Measurements from ENCODE around the gene MOSPD3. TPM values are rescaled to one million over a fixed set of nuclear protein-coding genes. Genes with fewer than 3 reads are reported as not detected.

MOSPD3 gene
- total RNA-seq, 4 donors from 2014 or later, result 6.2 to 13.4 (median 11.6) TPM

- H3K9me3 ChIP-seq, result no peaks in the 10 kb centered on the region
- no peak overlapping the region for H3K27ac ChIP-seq
- H3K27me3 ChIP-seq, result peaks cover 9% of the 10 kb centered on the region
- H3K36me3 ChIP-seq, result peaks cover 0 to 48% of the 10 kb centered on the region in 2 donors
- ATAC-seq, result no peak
- TF ChIP-seq CTCF (IDR thresholded peaks at IDR 0.05) (no peak), EP300 (IDR thresholded peaks at IDR 0.05) (no peak), POLR2A (IDR thresholded peaks at IDR 0.05) (no peak), POLR2AphosphoS5 (IDR thresholded peaks at IDR 0.05) (no peak)
- 83% methylated on average over 3 of the region's 6 CpGs; no CpG with 5 or more reads in 1 of the 2 donors for WGBS, 2 donors (ENCODE audit: low coverage in 1 of 2)
- H3K4me1 ChIP-seq, result peaks cover 0 to 36% (median 10%) of the 10 kb centered on the region in 3 donors
- no peak overlapping the region for H3K4me3 ChIP-seq
Observed at GRCh38 chr7:100566018-100566531, 46.3 kb upstream of the MOSPD3 start.

DNA sequence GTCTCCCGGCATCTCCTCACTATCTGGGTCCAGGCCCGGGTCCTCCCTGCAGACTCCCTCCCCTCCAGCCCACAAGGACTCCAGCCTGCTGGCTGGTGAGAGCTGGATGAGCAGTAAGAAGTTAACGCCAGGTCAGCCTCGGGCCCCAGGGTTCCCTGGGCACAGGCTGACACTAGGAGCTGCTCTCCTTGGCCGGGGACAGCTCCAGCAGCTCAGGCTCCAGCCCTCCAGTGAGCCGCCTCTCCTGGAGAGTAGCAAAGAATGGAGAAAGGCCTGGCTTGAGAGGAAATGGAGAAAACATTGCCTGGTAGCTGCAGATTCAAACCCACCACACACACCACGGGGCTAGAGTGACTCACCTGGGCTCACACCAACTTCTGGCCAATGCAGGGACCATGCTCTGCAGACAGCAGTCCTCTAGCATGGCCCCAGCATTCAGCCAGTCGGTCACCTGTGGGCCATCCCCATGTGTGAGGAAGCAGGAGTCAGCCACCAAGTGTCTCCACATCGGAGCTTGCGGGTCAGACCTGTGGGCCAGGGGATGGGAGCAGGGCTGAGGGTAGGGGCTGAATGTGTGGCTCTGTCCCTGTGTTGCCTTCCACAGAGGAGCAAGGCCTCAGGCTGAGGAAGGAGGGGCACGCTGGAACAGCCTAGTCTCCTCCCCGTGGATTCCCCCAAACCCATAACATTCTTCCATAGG lies 45.2 kb upstream of the MOSPD3 start:
- Histone ChIP-seq H3K9me3 (no peaks in the 10 kb centered on the region), H3K27me3 (peaks cover 20% of the 10 kb centered on the region), H3K4me1 (peaks cover 0 to 37% (median 10%) of the 10 kb centered on the region in 3 donors), H3K27ac (peak overlapping the region in 1 of 4 donors; percentile 14), H3K36me3 (peaks cover 0 to 37% of the 10 kb centered on the region in 2 donors), H3K4me3 (no peak overlapping the region)
- WGBS, 2 donors (ENCODE audit: low coverage in 1 of 2), result 50 to 80% methylated on average over 1 to 3 of the region's 12 CpGs
- ATAC-seq, result no peak
- TF ChIP-seq POLR2A (IDR thresholded peaks at IDR 0.05) (no peak), POLR2AphosphoS5 (IDR thresholded peaks at IDR 0.05) (no peak), EP300 (IDR thresholded peaks at IDR 0.05) (no peak), CTCF (IDR thresholded peaks at IDR 0.05) (no peak)

GRCh38 chr7:100567751-100568175 lies 44.6 kb upstream of the MOSPD3 start:
- peaks cover 0 to 37% (median 10%) of the 10 kb centered on the region in 3 donors for H3K4me1 ChIP-seq

DNA sequence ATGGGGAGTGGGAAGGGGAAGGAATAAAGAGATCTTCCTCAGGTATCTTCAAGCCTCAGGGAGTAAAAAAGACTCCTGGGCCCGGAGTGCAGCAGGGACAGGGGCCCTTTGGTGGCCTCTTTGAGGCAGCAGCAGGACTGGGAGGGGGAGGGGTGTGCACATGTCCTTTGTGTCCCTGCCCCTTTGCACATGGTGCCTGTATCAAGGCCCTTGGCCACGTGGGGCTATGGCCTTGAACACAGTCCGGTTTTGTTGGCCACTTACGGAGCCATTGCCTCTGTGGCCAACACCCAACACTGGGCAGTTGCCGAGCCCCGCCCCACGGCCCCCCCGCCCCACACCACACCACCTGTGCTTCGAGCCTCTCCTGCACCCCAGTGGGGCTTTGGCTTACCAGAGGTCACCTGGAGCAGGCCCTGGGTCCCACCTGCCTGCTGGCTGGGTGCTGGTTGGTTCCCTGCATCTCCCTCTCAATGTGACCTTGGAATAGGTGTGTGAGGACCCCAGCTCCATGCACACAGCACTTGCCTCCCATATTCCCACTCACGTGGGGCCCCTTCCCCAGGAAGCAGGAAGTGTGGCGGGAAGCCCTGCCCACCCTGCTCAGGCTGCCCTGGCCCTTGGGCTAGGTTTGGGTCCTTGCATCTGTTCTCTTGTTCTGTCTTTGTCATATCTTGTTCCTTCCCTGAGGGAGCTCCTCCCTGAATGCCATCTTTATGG lies 44.0 kb upstream of the MOSPD3 start:
- 40 to 50% methylated on average over 1 of the region's 11 CpGs for WGBS, 2 donors (ENCODE audit: low coverage in 1 of 2)
- Histone ChIP-seq H3K27ac (peak overlapping the region in 1 of 4 donors; percentile 11), H3K4me3 (no peak overlapping the region), H3K9me3 (no peaks in the 10 kb centered on the region), H3K4me1 (peaks cover 0 to 37% (median 10%) of the 10 kb centered on the region in 3 donors), H3K36me3 (peaks cover 0 to 30% of the 10 kb centered on the region in 2 donors), H3K27me3 (peaks cover 31% of the 10 kb centered on the region)
- ATAC-seq, result no peak
- no peak for TF ChIP-seq EP300 (IDR thresholded peaks at IDR 0.05)
- TF ChIP-seq CTCF (IDR thresholded peaks at IDR 0.05), result no peak
- no peak for TF ChIP-seq POLR2AphosphoS5 (IDR thresholded peaks at IDR 0.05)
- no peak for TF ChIP-seq POLR2A (IDR thresholded peaks at IDR 0.05)

More at GRCh38 chr7:100567751-100568175, 44.6 kb upstream of the MOSPD3 start:
- Histone ChIP-seq H3K27me3 (peaks cover 25% of the 10 kb centered on the region), H3K27ac (peak overlapping the region in 1 of 4 donors; percentile 11), H3K9me3 (no peaks in the 10 kb centered on the region), H3K4me3 (no peak overlapping the region), H3K36me3 (peaks cover 0 to 36% of the 10 kb centered on the region in 2 donors)
- no peak for ATAC-seq
- WGBS, 2 donors (ENCODE audit: low coverage in 1 of 2), result no CpG with 5 or more reads among the region's 3 CpGs
- TF ChIP-seq CTCF (IDR thresholded peaks at IDR 0.05) (no peak), POLR2AphosphoS5 (IDR thresholded peaks at IDR 0.05) (no peak), EP300 (IDR thresholded peaks at IDR 0.05) (no peak), POLR2A (IDR thresholded peaks at IDR 0.05) (no peak)

Measured in gastroesophageal sphincter (tissue), 4 donors.